HepG2 (cell line): ENCODE data around the gene CDRT15. TPM values are rescaled to one million over a fixed set of nuclear protein-coding genes. Genes with fewer than 3 reads are reported as not detected.

Source experiments
- ATAC-seq: fragments of 200-7000 bp; cut with Tn5 transposase; 3 replicates; pipeline ENCODE4 v1.9.1; 2020; ENCODE audit warnings: mild to moderate bottlenecking, moderate library complexity
- BruUV-seq: library from RNA; stranded (reverse); fragments of 400-500 nt; replicated peaks from 2 replicates; lab custom pipeline; 2021; lab: Mats Ljungman, UMichigan
- CTCF ChIA-PET: fragments of 300-600 bp; formaldehyde crosslinking; extraction: SDS; loops from one replicate; lab custom pipeline; 2021; ENCODE audit warnings: low total read pairs, inconsistent platforms, low intra/inter-chr PET ratio; lab: Yijun Ruan, JAX
- POLR2A ChIA-PET: fragments of 350-600 bp; sonication (Branson Sonifier 250); formaldehyde crosslinking; loops from one replicate; lab custom pipeline; 2020; ENCODE audit warnings: antibody characterized with exemption, inconsistent platforms; lab: Yijun Ruan, JAX
- DNase-seq: peaks from one replicate; pipeline ENCODE4 v3.0.0-alpha.2; 2015; ENCODE audit warnings: low spot score
- FAIRE-seq: peaks from 3 replicates; lab custom pipeline; 2011; peaks lifted over from hg19 to GRCh38; lab: Jason Lieb, UNC
- H2AFZ ChIP-seq: one replicate; pipeline ENCODE4 v1.6.1; 2011; ENCODE audit warnings: low read length, inconsistent platforms
- H3K27ac ChIP-seq: fragments of 300-600 bp; 3 replicates; pipeline ENCODE4 v1.8.0; 2011; ENCODE audit warnings: mixed run types, mild to moderate bottlenecking, mixed read lengths, low read length, inconsistent platforms; ENCODE audit not compliant: insufficient read depth; ENCODE audit errors: extremely low read length
- H3K27me3 ChIP-seq, 2 experiments: fragments of 200-600 bp in 1 of 2; 2 replicates in 1 of 2; 3 replicates in 1 of 2; pipeline versions ENCODE4 v1.6.0 to v1.8.0; 2011; ENCODE audit warnings: low read length in 2 of 2, mild to moderate bottlenecking in 2 of 2, moderate library complexity in 2 of 2, inconsistent platforms in 1 of 2; ENCODE audit not compliant: insufficient read depth in 2 of 2, control insufficient read depth in 1 of 2
- H3K36me3 ChIP-seq, 2 experiments: fragments of 200-600 bp in 1 of 2; replicated peaks in 1 of 2; 2 replicates in 1 of 2; 3 replicates in 1 of 2; pipeline versions ENCODE4 v1.5.1 to v1.8.0; 2011; ENCODE audit warnings: low read length in 2 of 2, inconsistent platforms in 1 of 2; ENCODE audit not compliant: insufficient read depth in 2 of 2, control insufficient read depth in 1 of 2
- H3K4me1 ChIP-seq: 2 replicates; pipeline ENCODE4 v1.5.1; 2012; ENCODE audit warnings: low read length, inconsistent platforms; ENCODE audit not compliant: insufficient read depth
- H3K4me2 ChIP-seq: 2 replicates; pipeline ENCODE4 v1.6.0; 2011; ENCODE audit warnings: low read depth, low read length, inconsistent platforms
- H3K4me3 ChIP-seq, 3 experiments: fragments of 200-600 bp in 1 of 3; sonication (generic), shearing (Covaris generic) in 1 of 3; replicated peaks in 1 of 3; 2 replicates each; pipeline ENCODE4 v1.5.1; 2011 to 2016; ENCODE audit warnings: low read length in 3 of 3, inconsistent platforms in 2 of 3, low read depth in 2 of 3, mild to moderate bottlenecking in 2 of 3, control low read depth in 1 of 3, mixed read lengths in 1 of 3; ENCODE audit not compliant: insufficient read depth in 1 of 3
- H3K79me2 ChIP-seq: one replicate; pipeline ENCODE4 v1.6.1; 2011; ENCODE audit warnings: low read length, inconsistent platforms; ENCODE audit not compliant: insufficient read depth
- H3K9ac ChIP-seq: 2 replicates; pipeline ENCODE4 v1.6.0; 2011; ENCODE audit warnings: mild to moderate bottlenecking, low read depth, low read length, inconsistent platforms; ENCODE audit not compliant: insufficient read depth
- H3K9me3 ChIP-seq: 2 replicates; pipeline ENCODE4 v1.5.1; 2012; ENCODE audit warnings: mild to moderate bottlenecking, low read length
- H4K20me1 ChIP-seq: 2 replicates; pipeline ENCODE4 v1.6.0; 2011; ENCODE audit warnings: inconsistent platforms, mild to moderate bottlenecking, low read length, moderate library complexity; ENCODE audit not compliant: insufficient read depth
- FOXA3 ChIP-seq: IDR thresholded peaks from 2 replicates; pipeline ENCODE4 v1.6.1; 2016; ENCODE audit warnings: missing genetic modification reagents, missing compliant biosample characterization
- HMG20A ChIP-seq: IDR thresholded peaks from 2 replicates; pipeline ENCODE4 v1.6.1; 2016; ENCODE audit warnings: borderline replicate concordance
- HNF4A ChIP-seq: sonication (generic); formaldehyde crosslinking; IDR thresholded peaks from 2 replicates; pipeline ENCODE4 v1.4.0; 2020; ENCODE audit warnings: missing genetic modification reagents
- MTF2 ChIP-seq: sonication (generic); formaldehyde crosslinking; IDR thresholded peaks from 2 replicates; pipeline ENCODE4 v1.5.0; 2020; ENCODE audit warnings: missing genetic modification reagents, borderline replicate concordance
- RFXANK ChIP-seq: IDR thresholded peaks from 2 replicates; pipeline ENCODE4 v1.6.1; 2016
- RXRA ChIP-seq: sonication (generic); formaldehyde crosslinking; IDR thresholded peaks from 2 replicates; pipeline ENCODE4 v1.5.1; 2020; ENCODE audit warnings: missing genetic modification reagents
- SMARCC2 ChIP-seq: fragments of 450-650 bp; IDR thresholded peaks from 2 replicates; pipeline ENCODE4 v1.6.1; 2017; ENCODE audit warnings: antibody characterized with exemption, mild to moderate bottlenecking
- ZNF24 ChIP-seq: fragments of 450-650 bp; IDR thresholded peaks from 2 replicates; pipeline ENCODE4 v1.6.1; 2017; ENCODE audit warnings: antibody characterized with exemption, mild to moderate bottlenecking
- ZNF44 ChIP-seq: sonication (generic); formaldehyde crosslinking; IDR thresholded peaks from 2 replicates; pipeline ENCODE4 v1.5.1; 2020; ENCODE audit warnings: mild to moderate bottlenecking, missing genetic modification reagents
- WGBS: methylation state at CpG from one replicate; pipeline ENCODE4 v1.1.6; 2017; ENCODE audit warnings: low lambda C conversion rate; 5-methylcytosine and 5-hydroxymethylcytosine counted together
- in situ Hi-C: cut with HindIII; loops from 2 replicates; pipeline ENCODE4 v1.10.0; 2017; ENCODE audit warnings: low pct_unique_long_range_greater_than_20kb; ENCODE audit not compliant: extremely low pct_ligation_motif_present
- intact Hi-C: fragments of 100-400 bp; cut with micrococcal nuclease; formaldehyde crosslinking; loops from one replicate; pipeline ENCODE4 v1.10.0; 2022; ENCODE audit not compliant: unreplicated experiment
- polyA plus RNA-seq, 8 experiments: library from polyadenylated mRNA; depleted of rRNA in 3 of 8; stranded (reverse) in 7 of 8; unstranded in 1 of 8; fragments of >200 nt; fragmentation: Illumina TruSeq in 4 of 8; extraction: Trizol in 4 of 8; gene quantifications; 2 replicates each; pipeline versions ENCODE4 v1.2.1 to v1.2.3, GENCODE V29; 2011 to 2016; ENCODE audit warnings: low read depth in 4 of 8, missing spikeins in 1 of 8, mixed read lengths in 1 of 8; ENCODE audit not compliant: insufficient read depth in 1 of 8
- total RNA-seq, 5 experiments: library from RNA; depleted of rRNA; stranded (reverse); fragments of >200 nt; fragmentation: Illumina TruSeq; extraction: Trizol; gene quantifications; 2 replicates each; pipeline ENCODE4 v1.2.3, GENCODE V29; 2016; ENCODE audit warnings: low read depth in 1 of 5
- TF ChIP-seq, protein P1 (sequence below): IDR thresholded peaks from 2 replicates; pipeline ENCODE4 v1.4.0; 2020; ENCODE audit warnings: mild to moderate bottlenecking, missing genetic modification reagents
- TF ChIP-seq, protein P2 (sequence below): sonication (generic); formaldehyde crosslinking; IDR thresholded peaks from 2 replicates; pipeline ENCODE4 v1.5.1; 2020; ENCODE audit warnings: missing genetic modification reagents, mild to moderate bottlenecking, borderline replicate concordance

Gene CDRT15
- total and polyA plus RNA-seq, 2 of the 13 experiments (the other 11 are each of a cell fraction or from before 2014, with no cell fraction given), result not detected

DNA sequence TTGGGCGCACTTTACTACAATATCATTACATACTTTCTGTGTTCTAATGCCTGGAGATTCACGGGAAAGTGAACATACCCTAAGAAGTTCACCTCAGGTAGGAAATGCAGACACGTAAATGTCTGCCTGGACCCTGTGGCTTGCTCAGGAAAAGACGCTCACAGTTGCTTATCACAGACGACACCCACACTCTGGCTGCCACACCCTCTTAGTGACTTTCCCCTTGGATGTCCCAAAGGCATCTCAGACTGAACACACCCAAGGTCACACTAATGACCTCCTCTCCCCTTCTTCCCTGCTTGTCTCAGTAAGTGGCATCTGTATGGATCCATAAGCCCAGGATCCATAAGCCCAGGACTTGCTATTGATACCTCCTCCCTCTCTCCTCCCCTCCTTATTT, 32.6 kb downstream of the CDRT15 start:
- BruUV-seq, result no TSS peak
- POLR2A ChIA-PET, result no interaction called here
- Histone ChIP-seq H3K9ac (no peak overlapping the region), H3K36me3 (peaks cover 3 to 22% of the 10 kb centered on the region in 2 experiments), H3K4me1 (peaks cover 11% of the 10 kb centered on the region), H3K27me3 (no peaks in the 10 kb centered on the region), H3K79me2 (no peaks in the 10 kb centered on the region), H3K4me3 (no peak overlapping the region), H3K27ac (no peak overlapping the region), H3K4me2 (no peak overlapping the region), H3K9me3 (no peaks in the 10 kb centered on the region), H2AFZ (no peak overlapping the region), H4K20me1 (no peaks in the 10 kb centered on the region)
- CTCF ChIA-PET, result no interaction called here
- TF ChIP-seq RXRA (no peak), RFXANK (CRISPR knock-in tag) (no peak), MTF2 (CRISPR knock-in tag) (no peak), FOXA3 (CRISPR knock-in tag) (no peak), ZNF24 (no peak), HNF4A (no peak), SMARCC2 (no peak), ZNF44 (CRISPR knock-in tag) (no peak), HMG20A (CRISPR knock-in tag) (no peak)
- TF ChIP-seq, protein P1, sequence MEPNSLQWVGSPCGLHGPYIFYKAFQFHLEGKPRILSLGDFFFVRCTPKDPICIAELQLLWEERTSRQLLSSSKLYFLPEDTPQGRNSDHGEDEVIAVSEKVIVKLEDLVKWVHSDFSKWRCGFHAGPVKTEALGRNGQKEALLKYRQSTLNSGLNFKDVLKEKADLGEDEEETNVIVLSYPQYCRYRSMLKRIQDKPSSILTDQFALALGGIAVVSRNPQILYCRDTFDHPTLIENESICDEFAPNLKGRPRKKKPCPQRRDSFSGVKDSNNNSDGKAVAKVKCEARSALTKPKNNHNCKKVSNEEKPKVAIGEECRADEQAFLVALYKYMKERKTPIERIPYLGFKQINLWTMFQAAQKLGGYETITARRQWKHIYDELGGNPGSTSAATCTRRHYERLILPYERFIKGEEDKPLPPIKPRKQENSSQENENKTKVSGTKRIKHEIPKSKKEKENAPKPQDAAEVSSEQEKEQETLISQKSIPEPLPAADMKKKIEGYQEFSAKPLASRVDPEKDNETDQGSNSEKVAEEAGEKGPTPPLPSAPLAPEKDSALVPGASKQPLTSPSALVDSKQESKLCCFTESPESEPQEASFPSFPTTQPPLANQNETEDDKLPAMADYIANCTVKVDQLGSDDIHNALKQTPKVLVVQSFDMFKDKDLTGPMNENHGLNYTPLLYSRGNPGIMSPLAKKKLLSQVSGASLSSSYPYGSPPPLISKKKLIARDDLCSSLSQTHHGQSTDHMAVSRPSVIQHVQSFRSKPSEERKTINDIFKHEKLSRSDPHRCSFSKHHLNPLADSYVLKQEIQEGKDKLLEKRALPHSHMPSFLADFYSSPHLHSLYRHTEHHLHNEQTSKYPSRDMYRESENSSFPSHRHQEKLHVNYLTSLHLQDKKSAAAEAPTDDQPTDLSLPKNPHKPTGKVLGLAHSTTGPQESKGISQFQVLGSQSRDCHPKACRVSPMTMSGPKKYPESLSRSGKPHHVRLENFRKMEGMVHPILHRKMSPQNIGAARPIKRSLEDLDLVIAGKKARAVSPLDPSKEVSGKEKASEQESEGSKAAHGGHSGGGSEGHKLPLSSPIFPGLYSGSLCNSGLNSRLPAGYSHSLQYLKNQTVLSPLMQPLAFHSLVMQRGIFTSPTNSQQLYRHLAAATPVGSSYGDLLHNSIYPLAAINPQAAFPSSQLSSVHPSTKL (CRISPR knock-in tag), result no peak
- TF ChIP-seq, protein P2, sequence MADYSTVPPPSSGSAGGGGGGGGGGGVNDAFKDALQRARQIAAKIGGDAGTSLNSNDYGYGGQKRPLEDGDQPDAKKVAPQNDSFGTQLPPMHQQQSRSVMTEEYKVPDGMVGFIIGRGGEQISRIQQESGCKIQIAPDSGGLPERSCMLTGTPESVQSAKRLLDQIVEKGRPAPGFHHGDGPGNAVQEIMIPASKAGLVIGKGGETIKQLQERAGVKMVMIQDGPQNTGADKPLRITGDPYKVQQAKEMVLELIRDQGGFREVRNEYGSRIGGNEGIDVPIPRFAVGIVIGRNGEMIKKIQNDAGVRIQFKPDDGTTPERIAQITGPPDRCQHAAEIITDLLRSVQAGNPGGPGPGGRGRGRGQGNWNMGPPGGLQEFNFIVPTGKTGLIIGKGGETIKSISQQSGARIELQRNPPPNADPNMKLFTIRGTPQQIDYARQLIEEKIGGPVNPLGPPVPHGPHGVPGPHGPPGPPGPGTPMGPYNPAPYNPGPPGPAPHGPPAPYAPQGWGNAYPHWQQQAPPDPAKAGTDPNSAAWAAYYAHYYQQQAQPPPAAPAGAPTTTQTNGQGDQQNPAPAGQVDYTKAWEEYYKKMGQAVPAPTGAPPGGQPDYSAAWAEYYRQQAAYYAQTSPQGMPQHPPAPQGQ (CRISPR knock-in tag), result no peak
- in situ Hi-C loops, result no loop called here
- intact Hi-C loops, result loop anchor here (10.0 kb wide), 1 partner anchor 71 kb away; no protein-coding TSS in a partner anchor
- ATAC-seq (no peak), DNase-seq (no peak), FAIRE-seq (no peak)
- 78% methylated on average over 5 of the region's 5 CpGs for WGBS
